Measurements from ENCODE around the gene AIP. TPM values are rescaled to one million over a fixed set of nuclear protein-coding genes. Genes with fewer than 3 reads are reported as not detected.

AIP gene
- total RNA-seq, 1 donor from 2014 or later = 39.5 TPM

- no peak overlapping the region for H3K4me3 Mint-ChIP-seq (ENCODE audit: low read depth)
Measured at GRCh38 chr11:67450796-67451657, 31.8 kb upstream of the AIP start.

DNA sequence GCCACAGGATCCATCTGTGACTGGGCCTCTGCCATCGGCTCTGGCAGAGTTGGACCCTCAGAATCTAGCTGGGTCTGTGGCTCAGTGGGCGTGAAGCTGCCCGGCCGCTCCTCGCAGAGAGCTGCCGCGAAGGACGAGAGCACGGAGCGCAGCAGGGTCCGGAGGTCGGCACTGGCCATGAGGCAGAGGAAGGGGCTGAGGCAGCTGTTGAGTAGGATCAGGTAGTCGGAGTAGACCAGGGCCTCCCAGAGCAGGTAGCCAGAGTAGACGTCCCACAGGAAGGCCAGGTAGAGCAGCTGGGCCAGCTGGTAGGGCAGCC is 31.2 kb upstream of the AIP start:
- H3K27ac Mint-ChIP-seq = peak overlapping the region; percentile 64
- no peaks in the 10 kb centered on the region for H3K36me3 Mint-ChIP-seq (ENCODE audit: insufficient read depth)
- peaks cover 4% of the 10 kb centered on the region for H3K27me3 Mint-ChIP-seq
- TF ChIP-seq CTCF (IDR thresholded peaks at IDR 0.05; ENCODE audit: unreplicated experiment) = no peak
- H3K4me1 Mint-ChIP-seq (ENCODE audit: low read depth) = no peaks in the 10 kb centered on the region
- H3K9me3 Mint-ChIP-seq (ENCODE audit: low read depth) = no peaks in the 10 kb centered on the region
- no peak overlapping the region for H3K4me3 Mint-ChIP-seq (ENCODE audit: low read depth)
- DNase-seq (ENCODE audit: low spot score, unreplicated experiment) = no peak

More at GRCh38 chr11:67450796-67451657, 31.8 kb upstream of the AIP start:
- H3K27ac Mint-ChIP-seq = peak overlapping the region; percentile 64
- no peaks in the 10 kb centered on the region for H3K4me1 Mint-ChIP-seq (ENCODE audit: low read depth)
- no peaks in the 10 kb centered on the region for H3K9me3 Mint-ChIP-seq (ENCODE audit: low read depth)
- no peak for DNase-seq (ENCODE audit: low spot score, unreplicated experiment)
- H3K36me3 Mint-ChIP-seq (ENCODE audit: insufficient read depth) = no peaks in the 10 kb centered on the region
- TF ChIP-seq CTCF (IDR thresholded peaks at IDR 0.05; ENCODE audit: unreplicated experiment) = no peak
- peaks cover 4% of the 10 kb centered on the region for H3K27me3 Mint-ChIP-seq

GRCh38 chr11:67452141-67452952 is 30.5 kb upstream of the AIP start, which contains the start of gene GPR152:
Gene GPR152 (minus strand): TSS chr11:67452729. CDS start chr11:67452724, 5 bp downstream.
- no peak within 1 kb of the TSS for H3K4me3 Mint-ChIP-seq (ENCODE audit: low read depth)
- no peaks in the 10 kb centered on the region for H3K4me1 Mint-ChIP-seq (ENCODE audit: low read depth)
- H3K36me3 Mint-ChIP-seq (ENCODE audit: insufficient read depth) = no peaks in the 10 kb centered on the region
- no peak for TF ChIP-seq CTCF (IDR thresholded peaks at IDR 0.05; ENCODE audit: unreplicated experiment)
- no peaks in the 10 kb centered on the region for H3K9me3 Mint-ChIP-seq (ENCODE audit: low read depth)
- peaks cover 8% of the 10 kb centered on the region for H3K27me3 Mint-ChIP-seq
- H3K27ac Mint-ChIP-seq = peak within 1 kb of the TSS; percentile 64
- no peak for DNase-seq (ENCODE audit: low spot score, unreplicated experiment)

DNA sequence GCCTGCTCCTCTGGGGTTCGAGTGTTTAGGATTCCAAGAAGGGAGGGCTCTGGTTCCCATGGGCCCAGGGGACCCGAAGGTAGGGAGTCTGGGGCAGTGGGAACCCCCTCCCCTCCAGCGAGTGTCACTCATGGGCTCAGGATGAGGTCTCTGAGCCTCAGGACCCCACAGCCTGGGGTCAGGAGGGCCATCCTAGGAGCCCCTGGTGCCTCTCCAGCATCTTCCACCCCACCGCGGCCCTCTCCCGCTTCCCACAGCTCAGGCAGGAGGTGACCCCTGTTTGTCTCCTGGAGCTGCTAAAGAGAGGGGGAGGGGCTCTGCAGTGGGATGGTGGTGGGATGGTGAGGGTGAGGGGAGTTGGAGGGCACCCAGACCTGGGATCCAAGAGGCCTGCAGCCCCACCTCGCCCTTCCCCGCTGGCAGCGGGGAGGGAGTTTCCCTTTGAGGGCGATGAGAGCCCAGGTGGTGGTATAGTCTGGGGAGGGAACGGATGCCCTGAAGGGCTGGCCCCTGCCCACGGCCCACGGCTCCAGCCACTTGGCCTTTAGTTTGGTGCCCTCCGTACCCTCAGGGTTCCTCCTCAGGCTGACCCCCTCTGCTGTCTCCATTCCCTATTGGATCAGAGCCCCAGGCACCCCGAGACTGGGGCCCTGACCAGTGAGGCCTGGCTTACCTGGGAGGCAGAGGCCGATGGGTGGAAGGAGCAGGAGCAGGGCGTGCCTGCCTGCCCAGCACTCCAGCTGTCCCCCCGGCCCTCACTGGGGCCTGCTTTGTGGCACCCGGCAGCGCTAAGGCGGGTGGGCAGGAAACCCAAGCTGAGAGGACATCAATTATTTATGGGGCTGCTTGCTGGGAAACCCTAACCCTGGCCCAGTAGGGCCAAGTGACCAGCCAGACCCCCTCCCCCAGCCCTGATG is 28.8 kb upstream of the AIP start:
- H3K36me3 Mint-ChIP-seq (ENCODE audit: insufficient read depth) = no peaks in the 10 kb centered on the region
- H3K4me3 Mint-ChIP-seq (ENCODE audit: low read depth) = no peak overlapping the region
- DNase-seq (ENCODE audit: low spot score, unreplicated experiment) = no peak
- no peaks in the 10 kb centered on the region for H3K4me1 Mint-ChIP-seq (ENCODE audit: low read depth)
- H3K27me3 Mint-ChIP-seq = peaks cover 7% of the 10 kb centered on the region
- H3K9me3 Mint-ChIP-seq (ENCODE audit: low read depth) = no peaks in the 10 kb centered on the region
- no peak overlapping the region for H3K27ac Mint-ChIP-seq
- no peak for TF ChIP-seq CTCF (IDR thresholded peaks at IDR 0.05; ENCODE audit: unreplicated experiment)

Measured in progenitor cell of endocrine pancreas (in vitro differentiated cells).